K562 (cell line): ENCODE measurements around the gene USP11. TPM values are rescaled to one million over a fixed set of nuclear protein-coding genes. Genes with fewer than 3 reads are reported as not detected.

Experiments
- E2F6 ChIP-seq, 2 experiments: IDR thresholded peaks; 2 replicates each; pipeline ENCODE4 v1.6.1; 2011; ENCODE audit warnings: borderline replicate concordance in 1 of 2, control low read depth in 1 of 2, low read depth in 1 of 2, low read length in 1 of 2, mild to moderate bottlenecking in 1 of 2, mixed read lengths in 1 of 2, moderate library complexity in 1 of 2; ENCODE audit not compliant: insufficient read depth in 1 of 2, insufficient read length in 1 of 2, poor library complexity in 1 of 2, severe bottlenecking in 1 of 2; ENCODE audit errors: extremely low read depth in 1 of 2
- E2F8 ChIP-seq: fragments of 450-650 bp; IDR thresholded peaks from 2 replicates; pipeline ENCODE4 v1.7.1; 2018; ENCODE audit warnings: mild to moderate bottlenecking, low read depth; ENCODE audit not compliant: partially characterized antibody
- MTA2 ChIP-seq: fragments of 450-650 bp; IDR thresholded peaks from 2 replicates; pipeline ENCODE4 v1.6.1; 2016; ENCODE audit warnings: low read depth
- MYNN ChIP-seq, 2 experiments: sonication (generic); formaldehyde crosslinking in 1 of 2; IDR thresholded peaks; 2 replicates each; pipeline versions ENCODE4 v1.5.0 to v1.6.1; 2016 to 2020; ENCODE audit warnings: antibody characterized with exemption in 1 of 2, missing genetic modification reagents in 1 of 2
- NFATC3 ChIP-seq: fragments of 450-650 bp; IDR thresholded peaks from 2 replicates; pipeline ENCODE4 v1.6.1; 2017; ENCODE audit warnings: mild to moderate bottlenecking
- OTX1 ChIP-seq: fragments of 450-650 bp; formaldehyde crosslinking; IDR thresholded peaks from 2 replicates; pipeline ENCODE4 v1.4.0; 2022; ENCODE audit warnings: mild to moderate bottlenecking
- PHF8 ChIP-seq: fragments of 200-600 bp; sonication (generic); IDR thresholded peaks from 2 replicates; pipeline ENCODE4 v1.6.1; 2012; ENCODE audit warnings: mixed run types, mild to moderate bottlenecking, inconsistent platforms, low read length, moderate library complexity, borderline replicate concordance
- ZNF143 ChIP-seq: sonication (generic); formaldehyde crosslinking; IDR thresholded peaks from 2 replicates; pipeline ENCODE4 v1.9.0; 2022; ENCODE audit warnings: mild to moderate bottlenecking, missing genetic modification reagents
- ZNF280A ChIP-seq: fragments of 450-650 bp; IDR thresholded peaks from 2 replicates; pipeline ENCODE4 v1.6.1; 2018; ENCODE audit warnings: mild to moderate bottlenecking, low read depth; ENCODE audit not compliant: partially characterized antibody
- ZSCAN32 ChIP-seq: fragments of 450-650 bp; formaldehyde crosslinking; IDR thresholded peaks from 2 replicates; pipeline ENCODE4 v1.4.0; 2020; ENCODE audit warnings: mild to moderate bottlenecking, moderate library complexity
- polyA plus RNA-seq, 8 experiments: library from polyadenylated mRNA; depleted of rRNA in 4 of 8; stranded (reverse) in 5 of 8; unstranded in 3 of 8; fragments of >200 nt; fragmentation: Nextera tagmentation in 2 of 8; fragmentation: Illumina TruSeq in 1 of 8; extraction: Ambion mirVana in 2 of 8; extraction: Trizol in 1 of 8; gene quantifications; 2 replicates each; pipeline versions ENCODE4 v1.2.1 to v1.2.3, GENCODE V29; 2011 to 2014; ENCODE audit warnings: inconsistent platforms in 1 of 8, missing spikeins in 1 of 8
- total RNA-seq, 7 experiments: library from RNA; depleted of rRNA in 6 of 7; stranded (reverse); fragments of >200 nt in 6 of 7; fragmentation: Illumina TruSeq in 2 of 7; extraction: Trizol in 2 of 7; gene quantifications; 2 replicates each; pipeline versions ENCODE4 v1.2.1 to v1.2.3, GENCODE V29; 2011 to 2021; ENCODE audit warnings: low replicate concordance in 1 of 7

USP11 gene
- total and polyA plus RNA-seq, 9 of the 15 experiments (the other 6 are each of a cell fraction or from before 2014, with no cell fraction given): 2.5 to 29.0 (median 11.7) TPM

- TF ChIP-seq PHF8 (no peak), ZNF280A (no peak), ZNF143 (CRISPR knock-in tag) (no peak), E2F8 (no peak), OTX1 (CRISPR knock-in tag) (no peak), MYNN (IDR thresholded peaks at IDR 0.05) (no peak), MYNN (CRISPR knock-in tag; IDR thresholded peaks at IDR 0.05) (no peak), MTA2 (no peak), NFATC3 (no peak), ZSCAN32 (no peak), E2F6 (IDR thresholded peaks at IDR 0.05; ENCODE audit: borderline replicate concordance in 1 of 2, extremely low read depth in 1 of 2, insufficient read depth in 1 of 2, insufficient read length in 1 of 2, low read depth in 1 of 2, low read length in 1 of 2, poor library complexity in 1 of 2, severe bottlenecking in 1 of 2) (no peak)
- TF ChIP-seq, all 486 proteins: peak for 0
Measured at GRCh38 chrX:47208108-47208507, 24.7 kb upstream of the USP11 start (continued).
